Epithelial cell of proximal tubule (primary cell): Measurements from ENCODE around the gene LTBR. TPM values are rescaled to one million over a fixed set of nuclear protein-coding genes. Genes with fewer than 3 reads are reported as not detected.

ENCODE experiments used
- DNase-seq: peaks from one replicate; pipeline ENCODE4 v3.0.0-alpha.2; 2011; ENCODE audit warnings: low read depth
- H3K4me3 ChIP-seq: 2 replicates; pipeline ENCODE4 v1.5.1; 2011; ENCODE audit warnings: low read depth, mild to moderate bottlenecking, low read length
- total RNA-seq: library from RNA; depleted of rRNA; stranded (reverse); fragments of >200 nt; gene quantifications from 2 replicates; pipeline ENCODE4 v1.2.3, GENCODE V29; 2015
- TF ChIP-seq, protein P1 (sequence below): conservative IDR thresholded peaks from 2 replicates; pipeline ENCODE4 v1.5.1; 2012; ENCODE audit warnings: low read depth, mild to moderate bottlenecking, low read length

LTBR gene
- total RNA-seq, 1 donor from 2014 or later = 152 TPM

DNA sequence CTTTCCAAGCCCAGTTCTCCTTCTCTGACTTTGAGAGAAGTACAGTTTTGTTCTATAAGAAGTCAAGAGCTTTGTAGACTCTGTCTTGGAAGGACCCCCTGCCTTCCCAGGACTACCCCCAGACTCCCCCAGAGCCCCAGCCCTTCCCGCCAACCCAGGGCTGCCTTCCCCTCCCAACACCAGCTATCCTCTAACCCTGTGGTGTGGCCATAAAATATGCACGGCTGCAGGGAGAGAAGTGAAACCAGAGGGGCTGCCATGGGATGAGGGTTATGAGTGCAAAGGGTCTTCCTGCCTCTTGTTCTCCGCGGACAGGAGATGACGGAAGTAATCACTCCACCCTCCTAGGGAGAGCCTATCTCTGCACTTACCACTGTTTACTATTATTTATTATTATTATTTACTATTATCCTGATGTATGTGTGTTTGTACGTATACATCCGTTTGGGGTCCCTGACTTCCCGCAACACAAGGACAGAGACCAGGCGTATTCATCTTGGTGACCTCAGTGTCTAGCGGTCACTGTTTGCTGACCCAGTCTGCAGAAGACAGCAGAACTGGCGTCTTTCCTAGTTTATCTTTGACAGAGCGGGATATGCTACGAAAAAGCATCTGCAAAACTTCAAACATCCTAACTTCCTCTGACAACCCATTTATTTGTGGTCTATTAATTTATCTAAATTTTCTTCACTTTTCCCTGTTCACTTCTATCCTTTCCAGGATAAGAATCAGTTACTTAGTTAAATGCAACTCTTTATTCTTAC lies 5.1 kb upstream of the LTBR start:
- DNase-seq = no peak
- TF ChIP-seq, protein P1, sequence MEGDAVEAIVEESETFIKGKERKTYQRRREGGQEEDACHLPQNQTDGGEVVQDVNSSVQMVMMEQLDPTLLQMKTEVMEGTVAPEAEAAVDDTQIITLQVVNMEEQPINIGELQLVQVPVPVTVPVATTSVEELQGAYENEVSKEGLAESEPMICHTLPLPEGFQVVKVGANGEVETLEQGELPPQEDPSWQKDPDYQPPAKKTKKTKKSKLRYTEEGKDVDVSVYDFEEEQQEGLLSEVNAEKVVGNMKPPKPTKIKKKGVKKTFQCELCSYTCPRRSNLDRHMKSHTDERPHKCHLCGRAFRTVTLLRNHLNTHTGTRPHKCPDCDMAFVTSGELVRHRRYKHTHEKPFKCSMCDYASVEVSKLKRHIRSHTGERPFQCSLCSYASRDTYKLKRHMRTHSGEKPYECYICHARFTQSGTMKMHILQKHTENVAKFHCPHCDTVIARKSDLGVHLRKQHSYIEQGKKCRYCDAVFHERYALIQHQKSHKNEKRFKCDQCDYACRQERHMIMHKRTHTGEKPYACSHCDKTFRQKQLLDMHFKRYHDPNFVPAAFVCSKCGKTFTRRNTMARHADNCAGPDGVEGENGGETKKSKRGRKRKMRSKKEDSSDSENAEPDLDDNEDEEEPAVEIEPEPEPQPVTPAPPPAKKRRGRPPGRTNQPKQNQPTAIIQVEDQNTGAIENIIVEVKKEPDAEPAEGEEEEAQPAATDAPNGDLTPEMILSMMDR = no peak
- no peak overlapping the region for H3K4me3 ChIP-seq

DNA sequence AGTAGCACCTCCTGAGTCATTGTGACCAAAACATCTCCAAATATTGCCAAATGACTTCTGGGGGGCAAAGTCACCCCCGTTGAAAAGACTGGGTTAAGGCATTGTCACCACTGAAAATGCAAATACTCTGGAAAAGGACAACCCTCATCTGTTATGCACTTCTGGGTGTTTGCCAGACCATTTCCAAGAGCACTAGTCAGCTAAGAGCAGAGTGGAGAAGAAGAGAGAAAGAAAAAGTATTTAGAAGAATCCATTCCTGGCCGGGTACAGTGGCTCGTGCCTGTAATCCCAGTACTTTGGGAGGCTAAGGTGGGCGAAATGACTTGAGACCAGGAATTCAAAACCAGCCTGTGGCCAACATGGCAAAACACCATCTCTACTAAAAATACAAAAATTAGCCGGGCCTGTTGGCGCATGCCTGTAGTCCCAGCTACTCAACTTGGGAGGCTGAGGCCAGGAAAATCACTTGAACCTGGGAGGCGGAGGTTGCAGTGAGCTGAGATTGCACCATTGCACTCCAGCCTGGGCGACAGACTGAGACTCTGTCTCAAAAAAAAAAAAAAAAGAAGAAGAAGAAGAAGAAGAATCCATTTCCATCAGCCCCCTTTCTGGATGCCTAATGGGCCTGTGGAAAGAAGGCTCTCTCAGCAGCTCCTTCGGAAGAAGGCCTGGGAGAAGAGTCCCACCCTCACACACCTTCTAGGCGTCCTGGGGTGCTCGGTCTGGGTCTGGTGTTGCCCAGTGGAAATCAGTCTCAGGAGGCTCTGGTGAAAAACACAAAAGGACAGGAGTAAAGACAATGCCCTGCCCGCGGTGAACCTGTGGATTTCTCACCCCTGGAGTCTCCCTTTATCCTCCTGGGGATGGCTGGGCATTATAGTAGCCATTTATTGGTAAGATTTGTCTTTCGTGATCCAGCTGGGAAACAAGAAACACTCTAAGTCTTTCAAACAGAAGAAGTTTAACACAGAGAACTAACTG lies 3.5 kb upstream of the LTBR start:
- no peak overlapping the region for H3K4me3 ChIP-seq
- no peak for DNase-seq
- TF ChIP-seq, protein P1 = no peak

DNA sequence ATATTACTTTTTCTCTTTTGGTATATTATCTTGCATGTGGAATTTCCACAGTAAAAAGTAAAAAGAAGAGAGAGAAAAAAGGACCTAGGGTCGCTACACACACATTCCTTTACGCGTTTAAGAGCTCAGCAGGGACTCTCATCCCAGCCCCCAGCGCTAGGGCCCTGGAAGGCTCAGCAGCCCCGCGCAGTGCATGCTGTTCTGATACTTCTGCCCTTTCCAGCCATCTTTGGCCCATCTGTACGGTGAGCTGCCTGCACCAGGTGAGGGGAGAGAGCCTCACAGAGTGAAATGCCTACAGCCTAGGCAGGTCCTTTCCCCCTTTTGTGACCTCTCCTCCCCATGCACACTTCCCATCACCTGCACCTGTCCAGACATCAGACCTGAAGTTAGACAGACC lies 1.6 kb upstream of the LTBR start:
- no peak overlapping the region for H3K4me3 ChIP-seq
- TF ChIP-seq, protein P1 = no peak
- DNase-seq = no peak

DNA sequence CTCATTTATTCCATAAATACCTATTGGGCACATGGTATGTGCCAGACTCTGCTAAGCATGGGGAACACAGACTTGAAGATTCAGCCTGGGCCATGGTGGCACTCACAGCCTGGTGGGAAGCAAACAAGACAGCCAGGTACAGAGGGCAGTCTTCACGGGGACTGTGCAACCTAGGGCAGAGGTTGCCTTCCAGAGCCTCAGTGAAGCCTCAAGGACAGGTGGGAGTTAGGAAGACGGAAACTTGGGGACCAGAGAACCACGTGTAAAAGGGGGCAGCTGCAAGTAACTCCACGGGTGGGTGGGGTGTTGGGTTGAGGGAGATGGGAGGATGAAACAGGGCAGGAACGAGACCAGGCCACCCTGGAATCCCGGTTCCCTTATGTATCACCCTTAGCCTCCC lies 980 bp upstream of the LTBR start:
- DNase-seq = no peak
- TF ChIP-seq, protein P1 = no peak
- peak overlapping the region; percentile 78 for H3K4me3 ChIP-seq

DNA sequence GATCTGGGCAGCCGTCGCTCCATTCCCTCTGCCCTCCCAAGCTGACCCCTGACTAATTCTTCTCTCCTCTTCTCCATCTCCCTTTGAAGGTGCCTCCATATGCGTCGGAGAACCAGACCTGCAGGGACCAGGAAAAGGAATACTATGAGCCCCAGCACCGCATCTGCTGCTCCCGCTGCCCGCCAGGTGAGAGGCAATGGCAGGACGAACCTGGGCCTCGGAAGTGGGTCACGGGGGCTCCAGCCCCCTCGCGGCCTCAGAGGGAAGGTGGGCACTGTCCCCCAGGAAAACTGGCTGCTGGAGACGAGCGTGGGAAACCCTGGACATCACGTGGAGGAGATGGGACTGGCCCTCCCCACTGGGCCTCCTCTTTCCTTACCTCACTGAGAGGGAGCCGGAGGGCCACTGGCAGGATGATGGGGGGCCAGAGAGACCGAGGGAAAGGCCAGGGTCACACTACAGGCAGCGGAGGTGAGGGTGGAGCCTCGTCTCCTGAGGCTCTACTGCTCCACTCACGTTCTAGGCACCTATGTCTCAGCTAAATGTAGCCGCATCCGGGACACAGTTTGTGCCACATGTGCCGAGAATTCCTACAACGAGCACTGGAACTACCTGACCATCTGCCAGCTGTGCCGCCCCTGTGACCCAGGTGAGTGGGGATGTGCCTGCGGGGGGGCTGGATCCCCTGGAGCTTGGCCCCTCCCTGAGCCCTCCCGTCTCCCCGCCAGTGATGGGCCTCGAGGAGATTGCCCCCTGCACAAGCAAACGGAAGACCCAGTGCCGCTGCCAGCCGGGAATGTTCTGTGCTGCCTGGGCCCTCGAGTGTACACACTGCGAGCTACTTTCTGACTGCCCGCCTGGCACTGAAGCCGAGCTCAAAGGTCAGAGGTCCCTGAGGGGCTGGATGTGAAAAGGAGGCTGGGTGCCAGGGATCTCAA lies 806 bp downstream of the LTBR start:
- DNase-seq = no peak
- H3K4me3 ChIP-seq = peak overlapping the region; percentile 78
- TF ChIP-seq, protein P1 = no peak

DNA sequence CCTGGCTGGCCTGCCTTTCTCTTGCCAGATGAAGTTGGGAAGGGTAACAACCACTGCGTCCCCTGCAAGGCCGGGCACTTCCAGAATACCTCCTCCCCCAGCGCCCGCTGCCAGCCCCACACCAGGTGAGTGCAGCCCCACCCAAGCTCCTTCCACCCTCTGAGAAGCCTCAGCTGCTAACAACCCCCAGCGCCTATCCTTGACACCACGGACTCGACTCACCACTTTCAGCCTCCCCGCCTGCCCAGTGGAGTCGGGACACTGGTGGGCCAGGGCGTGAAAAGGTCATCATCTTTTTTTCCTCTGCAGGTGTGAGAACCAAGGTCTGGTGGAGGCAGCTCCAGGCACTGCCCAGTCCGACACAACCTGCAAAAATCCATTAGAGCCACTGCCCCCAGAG lies 2.1 kb downstream of the LTBR start:
- H3K4me3 ChIP-seq = peak overlapping the region; percentile 35
- no peak for DNase-seq
- TF ChIP-seq, protein P1 = no peak
